Fibroblast of lung (primary cell): ENCODE measurements around the gene GMNN. TPM values are rescaled to one million over a fixed set of nuclear protein-coding genes. Genes with fewer than 3 reads are reported as not detected.

ENCODE experiments used
- DNase-seq, 2 donors: peaks; one replicate each; pipeline versions ENCODE4 v3.0.0 to v3.0.0-alpha.2; 2010; ENCODE audit warnings: low read depth in 2 of 2
- H2AFZ ChIP-seq: 2 replicates; pipeline ENCODE4 v1.5.1; 2012; ENCODE audit warnings: low read length, control low read depth, inconsistent platforms
- H3K27ac ChIP-seq: 2 replicates; pipeline ENCODE4 v1.5.1; 2011; ENCODE audit warnings: low read length, control low read depth; ENCODE audit not compliant: insufficient read depth
- H3K27me3 ChIP-seq: 2 replicates; pipeline ENCODE4 v1.5.1; 2011; ENCODE audit warnings: mild to moderate bottlenecking, low read length; ENCODE audit not compliant: control insufficient read depth, insufficient read depth
- H3K36me3 ChIP-seq: 2 replicates; pipeline ENCODE4 v1.5.1; 2011; ENCODE audit warnings: low read length; ENCODE audit not compliant: control insufficient read depth, insufficient read depth
- H3K4me1 ChIP-seq: 2 replicates; pipeline ENCODE4 v1.5.1; 2011; ENCODE audit warnings: low read length; ENCODE audit not compliant: control insufficient read depth, insufficient read depth; ENCODE audit errors: extremely low read depth
- H3K4me2 ChIP-seq: 2 replicates; pipeline ENCODE4 v1.5.1; 2011; ENCODE audit warnings: low read length, control low read depth; ENCODE audit not compliant: insufficient read depth; ENCODE audit errors: extremely low read depth
- H3K4me3 ChIP-seq, 4 experiments: fragments of 200-600 bp in 1 of 4; sonication (generic) in 1 of 4; replicated peaks in 1 of 4; 2 replicates each; pipeline ENCODE4 v1.5.1; 2011 to 2016; ENCODE audit warnings: low read length in 4 of 4, low read depth in 3 of 4, mild to moderate bottlenecking in 3 of 4, control low read depth in 2 of 4, inconsistent platforms in 1 of 4, mixed read lengths in 1 of 4; ENCODE audit not compliant: insufficient read depth in 1 of 4; ENCODE audit errors: control extremely low read depth in 1 of 4
- H3K79me2 ChIP-seq: 2 replicates; pipeline ENCODE4 v1.5.1; 2012; ENCODE audit warnings: mild to moderate bottlenecking, low read length, inconsistent platforms; ENCODE audit not compliant: control insufficient read depth, insufficient read depth
- H3K9ac ChIP-seq: 2 replicates; pipeline ENCODE4 v1.5.1; 2011; ENCODE audit warnings: mild to moderate bottlenecking, low read length, control low read depth; ENCODE audit not compliant: insufficient read depth
- H3K9me3 ChIP-seq: 2 replicates; pipeline ENCODE4 v1.5.1; 2012; ENCODE audit warnings: low read depth, low read length; ENCODE audit not compliant: control insufficient read depth, insufficient read depth
- H4K20me1 ChIP-seq: 2 replicates; pipeline ENCODE4 v1.5.1; 2011; ENCODE audit warnings: low read length; ENCODE audit not compliant: control insufficient read depth, insufficient read depth; ENCODE audit errors: extremely low read depth
- EZH2 ChIP-seq: IDR thresholded peaks from 2 replicates; pipeline ENCODE4 v1.5.1; 2012; ENCODE audit warnings: low read length, control low read depth, mild to moderate bottlenecking; ENCODE audit errors: missing control alignments
- polyA plus RNA-seq, 2 donors: library from polyadenylated mRNA; depleted of rRNA in 1 of 2; stranded (reverse) in 1 of 2; unstranded in 1 of 2; fragments of >200 nt; gene quantifications; 2 replicates each; pipeline ENCODE4 v1.2.1, GENCODE V29; 2011 to 2012; ENCODE audit warnings: missing spikeins in 1 of 2
- total RNA-seq: library from RNA; depleted of rRNA; stranded (reverse); fragments of >200 nt; gene quantifications from 2 replicates; pipeline ENCODE4 v1.2.1, GENCODE V29; 2014
- TF ChIP-seq, protein P1 (sequence below), 2 donors: IDR thresholded peaks in 1 of 2; conservative IDR thresholded peaks in 1 of 2; 1 replicate in 1 of 2; 2 replicates in 1 of 2; pipeline ENCODE4 v1.5.1; 2011 to 2012; ENCODE audit warnings: low read length in 2 of 2, control low read depth in 1 of 2, inconsistent platforms in 1 of 2, low read depth in 1 of 2, mild to moderate bottlenecking in 1 of 2

Gene GMNN
- total and polyA plus RNA-seq, 2 donors (not counting 1 experiment from before 2014, with no cell fraction given) = 12.9 to 18.9 TPM

DNA sequence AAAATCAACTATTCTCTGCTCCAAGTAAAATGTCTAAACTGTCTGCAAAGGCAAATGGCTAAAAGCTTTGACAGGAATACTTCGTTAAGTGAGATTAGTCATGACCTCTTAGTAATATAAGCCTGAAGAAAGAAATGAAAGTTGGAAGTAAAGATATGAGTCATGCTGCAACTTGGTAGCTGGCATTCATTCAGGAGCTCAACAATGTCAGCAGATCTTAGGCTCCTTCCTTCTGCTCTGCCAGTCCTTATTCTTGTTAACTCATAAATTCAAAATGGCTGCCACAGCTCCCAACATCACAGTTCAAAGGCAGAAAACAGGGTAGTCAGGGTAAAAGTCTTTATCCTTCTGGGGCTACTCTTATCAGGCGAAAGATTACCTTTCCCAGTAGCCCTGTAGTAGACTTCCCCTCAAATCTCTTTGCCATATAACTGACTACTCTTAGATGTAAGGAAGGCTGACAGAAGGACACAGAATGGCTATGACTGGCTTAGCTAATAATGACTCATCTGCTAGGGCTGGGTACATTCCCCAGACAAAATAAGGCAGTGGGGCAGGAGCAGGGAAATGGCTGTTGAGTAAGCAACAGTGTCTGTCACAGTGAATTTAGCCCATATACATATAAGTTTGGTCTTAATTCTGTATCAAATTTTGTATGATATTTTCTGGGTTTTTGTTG, 31.3 kb upstream of the GMNN start:
- TF ChIP-seq, protein P1, sequence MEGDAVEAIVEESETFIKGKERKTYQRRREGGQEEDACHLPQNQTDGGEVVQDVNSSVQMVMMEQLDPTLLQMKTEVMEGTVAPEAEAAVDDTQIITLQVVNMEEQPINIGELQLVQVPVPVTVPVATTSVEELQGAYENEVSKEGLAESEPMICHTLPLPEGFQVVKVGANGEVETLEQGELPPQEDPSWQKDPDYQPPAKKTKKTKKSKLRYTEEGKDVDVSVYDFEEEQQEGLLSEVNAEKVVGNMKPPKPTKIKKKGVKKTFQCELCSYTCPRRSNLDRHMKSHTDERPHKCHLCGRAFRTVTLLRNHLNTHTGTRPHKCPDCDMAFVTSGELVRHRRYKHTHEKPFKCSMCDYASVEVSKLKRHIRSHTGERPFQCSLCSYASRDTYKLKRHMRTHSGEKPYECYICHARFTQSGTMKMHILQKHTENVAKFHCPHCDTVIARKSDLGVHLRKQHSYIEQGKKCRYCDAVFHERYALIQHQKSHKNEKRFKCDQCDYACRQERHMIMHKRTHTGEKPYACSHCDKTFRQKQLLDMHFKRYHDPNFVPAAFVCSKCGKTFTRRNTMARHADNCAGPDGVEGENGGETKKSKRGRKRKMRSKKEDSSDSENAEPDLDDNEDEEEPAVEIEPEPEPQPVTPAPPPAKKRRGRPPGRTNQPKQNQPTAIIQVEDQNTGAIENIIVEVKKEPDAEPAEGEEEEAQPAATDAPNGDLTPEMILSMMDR (conservative IDR thresholded peaks at IDR 0.05 in 1 of 2, IDR thresholded peaks at IDR 0.05 in 1 of 2; ENCODE audit: low read depth in 1 of 2, low read length in 2 of 2) = no peak
- TF ChIP-seq EZH2 = no peak
- H3K4me3 ChIP-seq = peak overlapping the region in 3 of 4 experiments; percentile 2 to 34 (median 19)
- H3K4me2 ChIP-seq = peak overlapping the region; percentile 82
- H3K27ac ChIP-seq = peak overlapping the region; percentile 97
- H3K79me2 ChIP-seq = no peaks in the 10 kb centered on the region
- peak; percentile 98 for DNase-seq
- no peaks in the 10 kb centered on the region for H3K36me3 ChIP-seq
- no peaks in the 10 kb centered on the region for H3K27me3 ChIP-seq
- peak overlapping the region; percentile 96 for H2AFZ ChIP-seq
- peaks cover 8% of the 10 kb centered on the region for H3K4me1 ChIP-seq
- no peaks in the 10 kb centered on the region for H3K9me3 ChIP-seq
- H4K20me1 ChIP-seq = no peaks in the 10 kb centered on the region
- H3K9ac ChIP-seq = peak overlapping the region; percentile 41

DNA sequence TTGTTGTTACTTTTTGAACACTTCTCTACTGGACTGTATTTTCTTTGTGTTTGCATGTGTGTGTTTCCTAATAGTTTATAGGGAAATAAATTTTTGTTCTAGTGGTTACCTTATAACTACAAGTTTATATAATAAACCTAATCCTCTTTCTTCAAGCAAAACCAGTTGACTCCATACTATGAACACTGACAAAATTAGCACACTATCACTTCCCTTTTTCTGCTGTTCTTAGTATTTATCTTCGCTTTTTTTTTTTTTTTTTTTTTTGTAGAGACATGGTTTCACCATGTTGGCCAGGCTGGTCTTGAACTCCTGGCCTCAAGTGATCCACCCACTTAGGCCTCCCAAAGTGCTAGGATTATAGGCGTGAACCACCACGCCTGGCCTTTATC, 30.8 kb upstream of the GMNN start:
- peaks cover 8% of the 10 kb centered on the region for H3K4me1 ChIP-seq
- H3K27me3 ChIP-seq = no peaks in the 10 kb centered on the region
- no peaks in the 10 kb centered on the region for H3K9me3 ChIP-seq
- peak overlapping the region; percentile 68 for H3K4me2 ChIP-seq
- DNase-seq = no peak
- no peak overlapping the region for H3K4me3 ChIP-seq
- H2AFZ ChIP-seq = peak overlapping the region; percentile 96
- no peaks in the 10 kb centered on the region for H3K79me2 ChIP-seq
- no peaks in the 10 kb centered on the region for H3K36me3 ChIP-seq
- H3K27ac ChIP-seq = peak overlapping the region; percentile 97
- H4K20me1 ChIP-seq = no peaks in the 10 kb centered on the region
- TF ChIP-seq EZH2 = no peak
- TF ChIP-seq, protein P1 (conservative IDR thresholded peaks at IDR 0.05 in 1 of 2, IDR thresholded peaks at IDR 0.05 in 1 of 2; ENCODE audit: low read depth in 1 of 2, low read length in 2 of 2) = no peak
- no peak overlapping the region for H3K9ac ChIP-seq

DNA sequence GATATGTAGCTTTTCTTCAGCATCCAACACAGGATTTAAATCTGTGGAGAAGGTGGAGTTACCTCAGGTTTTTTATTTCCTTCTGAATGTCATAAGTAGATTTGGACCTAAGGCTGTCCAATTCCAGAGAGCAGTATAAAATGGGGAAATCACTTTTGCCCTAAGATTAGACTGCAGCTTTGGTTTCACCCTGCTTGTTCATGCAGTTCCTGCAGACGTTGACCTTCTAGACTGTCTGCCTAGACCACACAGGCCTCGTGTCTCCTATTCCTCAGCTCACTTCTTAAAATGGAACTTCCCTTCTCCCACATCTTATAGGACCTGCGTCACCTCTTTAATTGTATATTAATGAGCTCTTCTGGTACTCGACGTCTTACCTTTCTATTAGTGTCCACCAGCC, 29.8 kb upstream of the GMNN start:
- Histone ChIP-seq H3K4me2 (no peak overlapping the region), H3K27me3 (no peaks in the 10 kb centered on the region), H3K4me3 (no peak overlapping the region), H3K27ac (no peak overlapping the region), H3K9ac (no peak overlapping the region), H3K79me2 (no peaks in the 10 kb centered on the region), H2AFZ (no peak overlapping the region), H3K9me3 (no peaks in the 10 kb centered on the region), H3K4me1 (peaks cover 8% of the 10 kb centered on the region), H4K20me1 (no peaks in the 10 kb centered on the region), H3K36me3 (no peaks in the 10 kb centered on the region)
- no peak for DNase-seq
- TF ChIP-seq, protein P1 (conservative IDR thresholded peaks at IDR 0.05 in 1 of 2, IDR thresholded peaks at IDR 0.05 in 1 of 2; ENCODE audit: low read depth in 1 of 2, low read length in 2 of 2) = no peak
- no peak for TF ChIP-seq EZH2
